ENCODE results near the gene EFNB2. TPM values are rescaled to one million over a fixed set of nuclear protein-coding genes. Genes with fewer than 3 reads are reported as not detected.
A peak's percentile ranks its signal among the peaks of the same experiment; 100 is the strongest.

The EFNB2 gene
- total RNA-seq, 2 donors from 2014 or later = 15.5 to 17.4 TPM

GRCh38 chr13:106570299-106570852 lies 34.9 kb upstream of the EFNB2 start:
- no peak overlapping the region for H3K4me3 ChIP-seq
- H3K9me3 ChIP-seq = no peaks in the 10 kb centered on the region
- DNase-seq (ENCODE audit: low spot score) = peak; percentile 71
- H3K27ac ChIP-seq = peak overlapping the region in 1 of 2 donors; percentile 7
- no peaks in the 10 kb centered on the region for H3K27me3 ChIP-seq
- no peak for TF ChIP-seq CTCF (IDR thresholded peaks at IDR 0.05)
- peaks cover 0 to 21% of the 10 kb centered on the region in 2 donors for H3K4me1 ChIP-seq
- no peaks in the 10 kb centered on the region for H3K36me3 ChIP-seq

GRCh38 chr13:106569233-106570095 lies 34.0 kb upstream of the EFNB2 start:
- Histone ChIP-seq H3K36me3 (no peaks in the 10 kb centered on the region), H3K27me3 (no peaks in the 10 kb centered on the region), H3K27ac (peak overlapping the region in 1 of 2 donors; percentile 3), H3K4me3 (no peak overlapping the region), H3K4me1 (peaks cover 0 to 30% of the 10 kb centered on the region in 2 donors), H3K9me3 (no peaks in the 10 kb centered on the region)
- no peak for DNase-seq (ENCODE audit: low spot score)
- no peak for TF ChIP-seq CTCF (IDR thresholded peaks at IDR 0.05)

- no peaks in the 10 kb centered on the region for H3K9me3 ChIP-seq
- peak overlapping the region; percentile 78 to 85 for H3K4me3 ChIP-seq
- H3K4me1 ChIP-seq = peaks cover 0 to 39% of the 10 kb centered on the region in 2 donors
- H3K27me3 ChIP-seq = no peaks in the 10 kb centered on the region
- peak overlapping the region; percentile 96 to 99 for H3K27ac ChIP-seq
- no peak for TF ChIP-seq CTCF (IDR thresholded peaks at IDR 0.05)
- no peak for DNase-seq (ENCODE audit: low spot score)
- H3K36me3 ChIP-seq = no peaks in the 10 kb centered on the region
These were observed 33.0 kb upstream of the EFNB2 start for GRCh38 chr13:106568299-106569003.

GRCh38 chr13:106567474-106568298 lies 32.2 kb upstream of the EFNB2 start, which contains the start of gene ARGLU1:
TSS of gene ARGLU1 (minus strand) at chr13:106568137. CDS start at chr13:106567919, 218 bp downstream.
- peaks cover 0 to 45% of the 10 kb centered on the region in 2 donors for H3K4me1 ChIP-seq
- no peak for TF ChIP-seq CTCF (IDR thresholded peaks at IDR 0.05)

More at GRCh38 chr13:106567474-106568298, 32.2 kb upstream of the EFNB2 start, which contains the start of gene ARGLU1:
- Histone ChIP-seq H3K27me3 (no peaks in the 10 kb centered on the region), H3K4me3 (peak within 1 kb of the TSS; percentile 78 to 85), H3K27ac (peak within 1 kb of the TSS; percentile 96 to 99), H3K9me3 (no peaks in the 10 kb centered on the region), H3K36me3 (no peaks in the 10 kb centered on the region)
- peak; percentile 92 for DNase-seq (ENCODE audit: low spot score)

Data from right atrium auricular region (tissue), 2 donors.